Measurements from ENCODE around the gene OR7A5. TPM values are rescaled to one million over a fixed set of nuclear protein-coding genes. Genes with fewer than 3 reads are reported as not detected.

The OR7A5 gene
- total and polyA plus RNA-seq, 2 of the 8 experiments (the other 6 are each of a cell fraction or from before 2014, with no cell fraction given), result not detected

GRCh38 chr19:14826006-14826405 is 9.0 kb downstream of the OR7A5 start (continued):
- TF ChIP-seq CHD7 (IDR thresholded peaks at IDR 0.05; ENCODE audit: insufficient replicate concordance, low read length) (no peak), CHD1 (IDR thresholded peaks at IDR 0.05; ENCODE audit: low read depth, low read length) (no peak), SIRT6 (IDR thresholded peaks at IDR 0.05; ENCODE audit: low read length) (no peak), GABPA (IDR thresholded peaks at IDR 0.05; ENCODE audit: borderline replicate concordance, insufficient read depth, low read length) (no peak), SP2 (IDR thresholded peaks at IDR 0.05; ENCODE audit: low read length) (no peak), ATF2 (IDR thresholded peaks at IDR 0.05; ENCODE audit: low read length) (no peak), CBX8 (IDR thresholded peaks at IDR 0.05; ENCODE audit: borderline replicate concordance, low read depth, low read length) (no peak), TBP (IDR thresholded peaks at IDR 0.05; ENCODE audit: low read depth, low read length) (no peak), HDAC6 (IDR thresholded peaks at IDR 0.05; ENCODE audit: low read depth, low read length) (no peak)
